ENCODE data around the gene RFX4.

- TF ChIP-seq POLR2A (IDR thresholded peaks at IDR 0.05; ENCODE audit: low read length) (no peak), GATA1 (IDR thresholded peaks at IDR 0.05; ENCODE audit: low read depth, low read length) (no peak)
Observed at GRCh38 chr12:106645074-106645421, 62.2 kb downstream of the RFX4 start.

Data from erythroblast (primary cell).